K562 (cell line): ENCODE results near the gene TCAP. TPM values are rescaled to one million over a fixed set of nuclear protein-coding genes. Genes with fewer than 3 reads are reported as not detected.

Experiments used
- ATAC-seq: fragments of 200-7000 bp; cut with Tn5 transposase; 3 replicates; pipeline ENCODE4 v1.9.1; 2020; ENCODE audit warnings: moderate library complexity
- BruUV-seq: library from RNA; stranded (reverse); fragments of 400-500 nt; replicated peaks from 2 replicates; lab custom pipeline; 2021; lab: Mats Ljungman, UMichigan
- CTCF ChIA-PET: fragments of 300-600 bp; formaldehyde crosslinking; extraction: SDS; loops from one replicate; lab custom pipeline; 2021; ENCODE audit warnings: low intra/inter-chr PET ratio; lab: Yijun Ruan, JAX
- POLR2A ChIA-PET: fragments of 300-600, 350-650 bp; sonication (Branson Sonifier 250); formaldehyde crosslinking; extraction: SDS; loops from one replicate; lab custom pipeline; 2021; ENCODE audit warnings: antibody characterized with exemption, inconsistent platforms; lab: Yijun Ruan, JAX
- DNase-seq, 4 experiments: peaks; one replicate each; pipeline versions ENCODE4 v3.0.0 to v3.0.0-alpha.2; 2011 to 2018; ENCODE audit warnings: low spot score in 3 of 4, mixed read lengths in 3 of 4; ENCODE audit errors: extremely low read depth in 1 of 4
- FAIRE-seq: peaks from 2 replicates; lab custom pipeline; 2011; peaks lifted over from hg19 to GRCh38; lab: Jason Lieb, UNC
- H2AFZ ChIP-seq: 2 replicates; pipeline ENCODE4 v1.6.0; 2011; ENCODE audit warnings: low read depth, low read length, control low read depth, inconsistent platforms
- H3K27ac ChIP-seq: fragments of 200-600 bp; 3 replicates; pipeline ENCODE4 v1.8.0; 2011; ENCODE audit warnings: low read depth, mild to moderate bottlenecking, control low read depth, inconsistent platforms, low read length, moderate library complexity, mixed read lengths; ENCODE audit errors: extremely low read depth
- H3K27me3 ChIP-seq, 2 experiments: fragments of 300-600 bp in 1 of 2; 2 replicates in 1 of 2; 3 replicates in 1 of 2; pipeline versions ENCODE4 v1.6.0 to v1.8.0; 2011; ENCODE audit warnings: inconsistent platforms in 2 of 2, low read length in 2 of 2, mild to moderate bottlenecking in 1 of 2, mixed read lengths in 1 of 2, moderate library complexity in 1 of 2; ENCODE audit not compliant: control insufficient read depth in 2 of 2, insufficient read depth in 2 of 2
- H3K36me3 ChIP-seq: fragments of 300-600 bp; 3 replicates; pipeline ENCODE4 v1.8.0; 2011; ENCODE audit warnings: mild to moderate bottlenecking, low read length, inconsistent platforms; ENCODE audit not compliant: control insufficient read depth, insufficient read depth
- H3K4me1 ChIP-seq, 2 experiments: fragments of 200-600 bp in 1 of 2; replicated peaks in 1 of 2; 2 replicates in 1 of 2; 3 replicates in 1 of 2; pipeline versions ENCODE4 v1.5.1 to v1.8.0; 2011; ENCODE audit warnings: inconsistent platforms in 2 of 2, low read length in 2 of 2, mild to moderate bottlenecking in 1 of 2, mixed read lengths in 1 of 2, moderate library complexity in 1 of 2; ENCODE audit not compliant: control insufficient read depth in 2 of 2, insufficient read depth in 2 of 2
- H3K4me2 ChIP-seq: 2 replicates; pipeline ENCODE4 v1.6.1; 2011; ENCODE audit warnings: low read length, control low read depth, inconsistent platforms, mixed read lengths; ENCODE audit not compliant: insufficient read depth
- H3K4me3 ChIP-seq: fragments of 200-600 bp; sonication (generic), shearing (Covaris generic); 2 replicates; pipeline ENCODE4 v1.5.1; 2016; ENCODE audit warnings: control low read depth, inconsistent platforms
- H3K79me2 ChIP-seq: fragments of 200-600 bp; 3 replicates; pipeline ENCODE4 v1.8.0; 2011; ENCODE audit warnings: low read length, inconsistent platforms; ENCODE audit not compliant: control insufficient read depth, insufficient read depth
- H3K9ac ChIP-seq, 2 experiments: 2 replicates each; pipeline versions ENCODE4 v1.6.0 to v1.6.1; 2011; ENCODE audit warnings: low read depth in 2 of 2, low read length in 2 of 2, control low read depth in 1 of 2, inconsistent platforms in 1 of 2, mild to moderate bottlenecking in 1 of 2, mixed read lengths in 1 of 2; ENCODE audit not compliant: insufficient read depth in 1 of 2
- H3K9me1 ChIP-seq: one replicate; pipeline ENCODE4 v1.6.0; 2011; ENCODE audit warnings: inconsistent platforms, mild to moderate bottlenecking, low read length, moderate library complexity; ENCODE audit not compliant: control insufficient read depth, insufficient read depth
- H3K9me3 ChIP-seq: replicated peaks from 2 replicates; pipeline ENCODE4 v1.5.1; 2011; ENCODE audit warnings: low read depth, low read length, inconsistent platforms; ENCODE audit not compliant: control insufficient read depth, insufficient read depth
- H4K20me1 ChIP-seq: replicated peaks from 2 replicates; pipeline ENCODE4 v1.6.1; 2011; ENCODE audit warnings: low read length, inconsistent platforms, mixed read lengths; ENCODE audit not compliant: control insufficient read depth, insufficient read depth
- CXXC5 ChIP-seq: fragments of 250-450 bp; sonication (Bioruptor Pico); IDR thresholded peaks from 2 replicates; pipeline ENCODE4 v1.8.0; 2022; ENCODE audit warnings: inconsistent platforms, mild to moderate bottlenecking, moderate library complexity
- POLR2G ChIP-seq: fragments of 200-400 bp; formaldehyde crosslinking; IDR thresholded peaks from 2 replicates; pipeline ENCODE4 v1.6.1; 2017; ENCODE audit warnings: low read depth, mild to moderate bottlenecking, antibody characterized with exemption, low read length, moderate library complexity
- WGBS: fragments of 100-300 bp; shearing (Covaris generic); methylation state at CpG from one replicate; pipeline ENCODE4 v1.1.6; 2016; ENCODE audit warnings: low coverage, mixed read lengths; ENCODE audit not compliant: insufficient coverage; ENCODE audit errors: missing lambda C conversion rate; 5-methylcytosine and 5-hydroxymethylcytosine counted together
- in situ Hi-C: fragments of 300-500 bp; cut with MboI; formaldehyde crosslinking; loops from 4 replicates; pipeline ENCODE4 v1.15.0; 2018; ENCODE audit warnings: inconsistent platforms, mixed read lengths
- intact Hi-C: fragments of 100-400 bp; cut with micrococcal nuclease; formaldehyde crosslinking; loops from 2 replicates; pipeline ENCODE4 v1.14.2; 2022
- polyA plus RNA-seq, 8 experiments: library from polyadenylated mRNA; depleted of rRNA in 4 of 8; stranded (reverse) in 5 of 8; unstranded in 3 of 8; fragments of >200 nt; fragmentation: Nextera tagmentation in 2 of 8; fragmentation: Illumina TruSeq in 1 of 8; extraction: Ambion mirVana in 2 of 8; extraction: Trizol in 1 of 8; gene quantifications; 2 replicates each; pipeline versions ENCODE4 v1.2.1 to v1.2.3, GENCODE V29; 2011 to 2014; ENCODE audit warnings: inconsistent platforms in 1 of 8, missing spikeins in 1 of 8
- total RNA-seq, 7 experiments: library from RNA; depleted of rRNA in 6 of 7; stranded (reverse); fragments of >200 nt in 6 of 7; fragmentation: Illumina TruSeq in 2 of 7; extraction: Trizol in 2 of 7; gene quantifications; 2 replicates each; pipeline versions ENCODE4 v1.2.1 to v1.2.3, GENCODE V29; 2011 to 2021; ENCODE audit warnings: low replicate concordance in 1 of 7
- TF ChIP-seq, protein P1 (sequence below): IDR thresholded peaks from 2 replicates; pipeline ENCODE4 v1.6.1; 2011; ENCODE audit warnings: borderline replicate concordance, low read depth, mild to moderate bottlenecking, moderate library complexity, low read length; ENCODE audit not compliant: insufficient read depth, poor library complexity, severe bottlenecking

TCAP gene
- total and polyA plus RNA-seq, 9 of the 15 experiments (the other 6 are each of a cell fraction or from before 2014, with no cell fraction given) = 0.33 to 1.4 (median 0.82) TPM; not detected in 2

DNA sequence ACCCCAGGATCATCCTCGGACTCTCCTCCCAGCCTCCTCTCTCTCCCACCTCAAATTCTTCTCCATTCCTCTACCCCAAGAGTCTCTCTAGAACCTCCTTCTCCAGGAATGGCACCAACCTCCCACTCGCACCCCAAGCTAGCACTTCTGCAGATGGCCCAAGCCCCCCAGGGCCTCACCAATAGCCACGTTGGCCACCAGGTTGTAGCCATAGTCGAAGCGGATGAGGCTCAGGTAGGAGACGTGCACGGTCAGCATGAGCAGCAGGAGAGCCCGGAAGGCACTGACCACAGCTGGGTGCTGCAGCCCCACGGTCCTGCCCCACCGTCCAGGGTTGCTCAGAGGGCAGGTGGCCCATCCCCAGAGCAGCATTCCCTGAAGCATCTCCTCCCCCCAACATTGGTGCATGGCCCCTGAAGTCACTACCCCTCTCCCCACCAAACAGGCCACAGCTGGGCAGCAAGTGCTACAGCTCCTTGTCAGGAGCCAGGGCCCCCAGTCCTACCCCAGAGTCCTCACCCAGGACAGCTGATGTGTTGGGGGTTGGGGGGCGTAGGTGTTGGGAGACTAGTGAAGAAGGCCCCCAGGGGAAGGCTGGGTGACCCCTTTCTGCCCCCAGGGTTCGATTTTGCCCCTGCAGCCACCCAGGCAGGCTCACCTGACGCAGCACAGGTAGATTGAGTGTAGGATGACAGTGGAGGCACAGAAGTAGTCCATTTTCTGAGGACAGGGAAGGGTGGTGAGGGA is 8.4 kb downstream of the TCAP start:
- no peak overlapping the region for H3K4me3 ChIP-seq
- FAIRE-seq (no peak), ATAC-seq (no peak), DNase-seq (no peak)
- peaks cover 7% of the 10 kb centered on the region; the same call in 2 of the 3 replicates for H3K36me3 ChIP-seq
- H4K20me1 ChIP-seq = no peaks in the 10 kb centered on the region; the same call in 1 of the 2 replicates
- intact Hi-C loops (loop anchor here (5.0 kb wide), 1 partner anchor 79 kb away; no protein-coding TSS in a partner anchor), in situ Hi-C loops (loop anchor here (5.0 kb wide), 1 partner anchor 51 kb away; no protein-coding TSS in a partner anchor)
- peak overlapping the region in 1 of 2 experiments; percentile 49; a peak in 1 of 4 replicates for H3K9ac ChIP-seq
- no TSS peak for BruUV-seq
- POLR2A ChIA-PET = interaction anchor here (0.7 to 1.0 kb wide), 2 partner anchors 20 to 40 kb away, joined by 3 to 4 read pairs; no protein-coding TSS in a partner anchor
- H3K79me2 ChIP-seq = peaks cover 9% of the 10 kb centered on the region; the same call in 2 of the 3 replicates
- no peak overlapping the region for H2AFZ ChIP-seq
- TF ChIP-seq POLR2G (peak; percentile 34; the same call in 1 of the 2 replicates), CXXC5 (no peak)
- TF ChIP-seq, protein P1, sequence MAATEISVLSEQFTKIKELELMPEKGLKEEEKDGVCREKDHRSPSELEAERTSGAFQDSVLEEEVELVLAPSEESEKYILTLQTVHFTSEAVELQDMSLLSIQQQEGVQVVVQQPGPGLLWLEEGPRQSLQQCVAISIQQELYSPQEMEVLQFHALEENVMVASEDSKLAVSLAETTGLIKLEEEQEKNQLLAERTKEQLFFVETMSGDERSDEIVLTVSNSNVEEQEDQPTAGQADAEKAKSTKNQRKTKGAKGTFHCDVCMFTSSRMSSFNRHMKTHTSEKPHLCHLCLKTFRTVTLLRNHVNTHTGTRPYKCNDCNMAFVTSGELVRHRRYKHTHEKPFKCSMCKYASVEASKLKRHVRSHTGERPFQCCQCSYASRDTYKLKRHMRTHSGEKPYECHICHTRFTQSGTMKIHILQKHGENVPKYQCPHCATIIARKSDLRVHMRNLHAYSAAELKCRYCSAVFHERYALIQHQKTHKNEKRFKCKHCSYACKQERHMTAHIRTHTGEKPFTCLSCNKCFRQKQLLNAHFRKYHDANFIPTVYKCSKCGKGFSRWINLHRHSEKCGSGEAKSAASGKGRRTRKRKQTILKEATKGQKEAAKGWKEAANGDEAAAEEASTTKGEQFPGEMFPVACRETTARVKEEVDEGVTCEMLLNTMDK = no peak
- H3K4me1 ChIP-seq = peaks cover 31 to 84% of the 10 kb centered on the region in 2 experiments; a peak in 4 of 5 replicates
- 54% methylated on average over 13 of the region's 13 CpGs for WGBS
- no peaks in the 10 kb centered on the region for H3K9me3 ChIP-seq
- H3K4me2 ChIP-seq = no peak overlapping the region
- no peaks in the 10 kb centered on the region for H3K9me1 ChIP-seq
- no peaks in the 10 kb centered on the region for H3K27me3 ChIP-seq
- CTCF ChIA-PET = interaction anchor here (1.0 to 8.3 kb wide), 2 partner anchors 52 to 80 kb away, joined by 3 to 131 read pairs; no protein-coding TSS in a partner anchor
- H3K27ac ChIP-seq = no peak overlapping the region
